Activated B cell treated with CpG ODN at 0.5 μM for 24 hours (primary cell): ENCODE data around the gene KDM2A. TPM values are rescaled to one million over a fixed set of nuclear protein-coding genes. Genes with fewer than 3 reads are reported as not detected.

Source experiments
- ATAC-seq: fragments of 200-7000 bp; cut with Tn5 transposase; one replicate; pipeline ENCODE4 v1.10.0; 2021; ENCODE audit warnings: low read depth, mild to moderate bottlenecking, moderate library complexity
- CTCF ChIA-PET: fragments of 350-600 bp; sonication (Branson Sonifier 250); formaldehyde crosslinking; loops from one replicate; lab custom pipeline; 2021; ENCODE audit warnings: antibody characterized with exemption; lab: Charles Lee
- POLR2A ChIA-PET: fragments of 350-600 bp; sonication (Branson Sonifier 250); formaldehyde crosslinking; loops from one replicate; lab custom pipeline; 2021; ENCODE audit warnings: antibody characterized with exemption; lab: Charles Lee
- DNase-seq: peaks from one replicate; pipeline ENCODE4 v3.0.0; 2022
- H3K27ac Mint-ChIP-seq: one replicate; pipeline ENCODE4 v1.8.0; 2020; ENCODE audit warnings: mixed read lengths
- H3K27me3 Mint-ChIP-seq: one replicate; pipeline ENCODE4 v1.8.0; 2021; ENCODE audit warnings: mixed read lengths
- H3K36me3 Mint-ChIP-seq: one replicate; pipeline ENCODE4 v1.8.0; 2021; ENCODE audit warnings: low read depth, mixed read lengths
- H3K4me1 Mint-ChIP-seq: one replicate; pipeline ENCODE4 v1.8.0; 2021; ENCODE audit warnings: mixed read lengths
- H3K4me3 Mint-ChIP-seq: one replicate; pipeline ENCODE4 v1.8.0; 2020; ENCODE audit warnings: mild to moderate bottlenecking, mixed read lengths
- H3K9me3 Mint-ChIP-seq: one replicate; pipeline ENCODE4 v1.8.0; 2020; ENCODE audit warnings: mixed read lengths
- CTCF ChIP-seq: fragments of 200-600 bp; IDR thresholded peaks from one replicate; pipeline ENCODE4 v1.8.0; 2022; ENCODE audit warnings: antibody characterized with exemption, mild to moderate bottlenecking
- intact Hi-C: fragments of 100-400 bp; cut with micrococcal nuclease; formaldehyde crosslinking; loops from one replicate; pipeline ENCODE4 v1.15.1; 2024
- total RNA-seq: library from RNA; stranded (reverse); gene quantifications from 2 replicates; pipeline ENCODE4 v1.2.3, GENCODE V29; 2022

KDM2A gene
- total RNA-seq, result 141 and 160 TPM in 2 replicates

GRCh38 chr11:67118801-67119584 is at the start of gene KDM2A:
TSS of gene KDM2A (plus strand) at chr11:67119263. CDS start at chr11:67121317, 2,054 bp downstream.
- H3K27ac Mint-ChIP-seq, result peak within 1 kb of the TSS; percentile 91
- H3K36me3 Mint-ChIP-seq, result peaks cover 25% of the 10 kb centered on the region
- intact Hi-C loops, result loop anchor here (1.0 to 10.0 kb wide), 5 partner anchors 48 to 686 kb away; partner anchors contain the start of genes PC and RBM14
- TF ChIP-seq CTCF, result no peak
- DNase-seq (peak; percentile 93), ATAC-seq (peak; percentile 76)
- peaks cover 36% of the 10 kb centered on the region for H3K4me1 Mint-ChIP-seq
- H3K27me3 Mint-ChIP-seq, result no peaks in the 10 kb centered on the region
- ChIA-PET POLR2A (interaction anchor here (0.6 to 2.2 kb wide), 20 partner anchors 9 to 746 kb away, joined by 3 to 16 read pairs (median 3); partner anchors contain the start of genes ANKRD13D, CLCF1, POLD4 and PPP1CA), CTCF (interaction anchor here (0.9 to 1.5 kb wide), 2 partner anchors 39 to 234 kb away, joined by 3 read pairs; partner anchors contain the start of gene POLD4)
- H3K4me3 Mint-ChIP-seq, result peak within 1 kb of the TSS; percentile 91
- no peaks in the 10 kb centered on the region for H3K9me3 Mint-ChIP-seq

GRCh38 chr11:67071420-67072284 is 47.4 kb upstream of the KDM2A start:
- ChIA-PET POLR2A (interaction anchor here (2.0 kb wide), 1 partner anchor 26 kb away, joined by 4 read pairs; no protein-coding TSS in a partner anchor), CTCF (interaction anchor here (0.8 kb wide), 1 partner anchor 94 kb away, joined by 3 read pairs; no protein-coding TSS in a partner anchor)
- intact Hi-C loops, result loop anchor here (2.0 kb wide), 1 partner anchor 15 kb away; the partner anchor contains the start of gene RHOD
- no peaks in the 10 kb centered on the region for H3K9me3 Mint-ChIP-seq
- peaks cover 3% of the 10 kb centered on the region for H3K4me1 Mint-ChIP-seq
- peak overlapping the region; percentile 32 for H3K4me3 Mint-ChIP-seq
- no peak for TF ChIP-seq CTCF
- peak; percentile 91 for ATAC-seq
- no peaks in the 10 kb centered on the region for H3K36me3 Mint-ChIP-seq
- peak; percentile 55 for DNase-seq
- no peak overlapping the region for H3K27ac Mint-ChIP-seq
- peaks cover 13% of the 10 kb centered on the region for H3K27me3 Mint-ChIP-seq

- TF ChIP-seq CTCF, result no peak
- ChIA-PET CTCF (no interaction called here), POLR2A (interaction anchor here (0.7 to 2.0 kb wide), 2 partner anchors 10 to 26 kb away, joined by 3 to 4 read pairs; no protein-coding TSS in a partner anchor)
- no peak overlapping the region for H3K27ac Mint-ChIP-seq
- no peaks in the 10 kb centered on the region for H3K9me3 Mint-ChIP-seq
- no peak for DNase-seq
- H3K27me3 Mint-ChIP-seq, result peaks cover 15% of the 10 kb centered on the region
- H3K4me1 Mint-ChIP-seq, result peaks cover 3% of the 10 kb centered on the region
- no peak for ATAC-seq
- intact Hi-C loops, result no loop called here
- no peaks in the 10 kb centered on the region for H3K36me3 Mint-ChIP-seq
- no peak overlapping the region for H3K4me3 Mint-ChIP-seq
These were observed 46.8 kb upstream of the KDM2A start for GRCh38 chr11:67072295-67072694.

DNA sequence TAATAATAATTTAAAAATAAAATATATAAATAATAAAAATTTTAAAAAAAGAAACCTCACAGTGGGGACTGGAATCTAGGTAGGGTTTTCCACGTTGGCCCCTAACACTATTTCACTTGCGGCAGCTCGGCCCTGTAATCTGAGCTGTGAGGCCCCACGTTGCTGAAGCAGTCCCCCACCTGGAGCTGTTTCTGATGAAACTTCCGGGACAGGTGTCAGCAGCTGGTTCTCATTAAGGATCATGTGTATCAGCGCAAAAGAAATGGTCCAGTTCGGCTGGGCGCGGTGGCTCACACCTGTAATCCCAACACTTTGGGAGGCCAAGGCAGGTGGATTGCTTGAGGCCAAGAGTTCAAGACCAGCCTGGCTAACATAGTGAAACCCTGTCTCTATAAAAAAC is 45.2 kb upstream of the KDM2A start:
- H3K27me3 Mint-ChIP-seq, result peaks cover 10% of the 10 kb centered on the region
- no peak overlapping the region for H3K27ac Mint-ChIP-seq
- no peaks in the 10 kb centered on the region for H3K9me3 Mint-ChIP-seq
- ATAC-seq (no peak), DNase-seq (no peak)
- POLR2A ChIA-PET, result interaction anchor here (0.8 kb wide), 1 partner anchor 149 kb away, joined by 8 read pairs; no protein-coding TSS in a partner anchor
- CTCF ChIA-PET, result no interaction called here
- intact Hi-C loops, result no loop called here
- H3K4me3 Mint-ChIP-seq, result no peak overlapping the region
- H3K36me3 Mint-ChIP-seq, result no peaks in the 10 kb centered on the region
- no peak for TF ChIP-seq CTCF
- peaks cover 3% of the 10 kb centered on the region for H3K4me1 Mint-ChIP-seq
